ENCODE results near the gene ASB8. TPM values are rescaled to one million over a fixed set of nuclear protein-coding genes. Genes with fewer than 3 reads are reported as not detected.

Gene ASB8
- total RNA-seq, 1 donor from 2014 or later: 24.8 TPM

- Mint-ChIP-seq H3K27ac (no peak overlapping the region), H3K36me3 (no peaks in the 10 kb centered on the region), H3K27me3 (ENCODE audit: low read depth) (peaks cover 48% of the 10 kb centered on the region), H3K9me3 (no peaks in the 10 kb centered on the region), H3K4me3 (no peak overlapping the region), H3K4me1 (peaks cover 49% of the 10 kb centered on the region)
- DNase-seq (ENCODE audit: low spot score in 2 of 2, unreplicated experiment in 2 of 2): no peak
- TF ChIP-seq, protein P1, sequence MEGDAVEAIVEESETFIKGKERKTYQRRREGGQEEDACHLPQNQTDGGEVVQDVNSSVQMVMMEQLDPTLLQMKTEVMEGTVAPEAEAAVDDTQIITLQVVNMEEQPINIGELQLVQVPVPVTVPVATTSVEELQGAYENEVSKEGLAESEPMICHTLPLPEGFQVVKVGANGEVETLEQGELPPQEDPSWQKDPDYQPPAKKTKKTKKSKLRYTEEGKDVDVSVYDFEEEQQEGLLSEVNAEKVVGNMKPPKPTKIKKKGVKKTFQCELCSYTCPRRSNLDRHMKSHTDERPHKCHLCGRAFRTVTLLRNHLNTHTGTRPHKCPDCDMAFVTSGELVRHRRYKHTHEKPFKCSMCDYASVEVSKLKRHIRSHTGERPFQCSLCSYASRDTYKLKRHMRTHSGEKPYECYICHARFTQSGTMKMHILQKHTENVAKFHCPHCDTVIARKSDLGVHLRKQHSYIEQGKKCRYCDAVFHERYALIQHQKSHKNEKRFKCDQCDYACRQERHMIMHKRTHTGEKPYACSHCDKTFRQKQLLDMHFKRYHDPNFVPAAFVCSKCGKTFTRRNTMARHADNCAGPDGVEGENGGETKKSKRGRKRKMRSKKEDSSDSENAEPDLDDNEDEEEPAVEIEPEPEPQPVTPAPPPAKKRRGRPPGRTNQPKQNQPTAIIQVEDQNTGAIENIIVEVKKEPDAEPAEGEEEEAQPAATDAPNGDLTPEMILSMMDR (IDR thresholded peaks at IDR 0.05; ENCODE audit: unreplicated experiment): no peak
Measured at GRCh38 chr12:48187916-48188695, 30.8 kb upstream of the ASB8 start.

DNA sequence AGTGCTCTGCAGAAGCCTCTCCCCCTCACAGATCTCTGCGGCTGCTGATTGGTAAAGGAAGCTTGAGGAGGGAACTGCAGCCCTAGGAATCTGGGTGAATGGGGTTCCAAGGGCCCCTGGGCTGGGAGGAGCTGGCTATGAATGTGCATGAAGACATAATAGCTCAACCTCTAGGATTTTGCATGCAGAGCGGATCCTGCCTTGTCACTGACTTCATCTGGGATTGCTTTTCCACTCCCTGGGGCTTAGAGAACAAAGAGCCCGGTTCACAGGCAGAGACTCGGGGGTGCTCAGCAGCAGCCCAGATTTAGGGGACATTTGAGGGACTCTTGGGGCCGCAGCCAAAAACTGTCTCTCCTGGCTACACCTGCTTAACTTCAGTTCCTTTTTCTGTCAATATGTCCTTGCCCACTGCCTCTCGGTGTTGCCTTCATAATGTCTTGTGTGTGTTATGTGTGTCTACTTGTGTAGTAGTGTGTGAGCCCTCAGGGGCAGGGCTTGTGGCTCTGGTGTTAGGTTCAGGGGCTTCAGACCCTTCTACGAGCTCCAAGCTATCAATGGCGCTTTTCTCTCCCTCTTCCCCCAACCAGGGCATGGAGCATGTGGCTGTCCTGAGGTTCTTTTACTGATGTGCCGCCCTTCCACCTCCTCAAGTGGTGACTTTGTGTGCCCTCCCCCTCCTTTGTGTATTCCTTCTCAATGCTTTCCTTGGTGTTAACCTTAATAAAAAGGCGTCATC lies 28.0 kb upstream of the ASB8 start:
- Mint-ChIP-seq H3K36me3 (no peaks in the 10 kb centered on the region), H3K27me3 (ENCODE audit: low read depth) (peaks cover 75% of the 10 kb centered on the region), H3K4me1 (peaks cover 45% of the 10 kb centered on the region), H3K27ac (no peak overlapping the region), H3K4me3 (peak overlapping the region; percentile 65), H3K9me3 (no peaks in the 10 kb centered on the region)
- DNase-seq (ENCODE audit: low spot score in 2 of 2, unreplicated experiment in 2 of 2): no peak
- TF ChIP-seq, protein P1 (IDR thresholded peaks at IDR 0.05; ENCODE audit: unreplicated experiment): no peak

GRCh38 chr12:48184549-48184922 lies 27.2 kb upstream of the ASB8 start:
- no peak for DNase-seq (ENCODE audit: low spot score in 2 of 2, unreplicated experiment in 2 of 2)
- no peaks in the 10 kb centered on the region for H3K36me3 Mint-ChIP-seq
- peaks cover 38% of the 10 kb centered on the region for H3K4me1 Mint-ChIP-seq
- TF ChIP-seq, protein P1 (IDR thresholded peaks at IDR 0.05; ENCODE audit: unreplicated experiment): no peak
- H3K27ac Mint-ChIP-seq: peak overlapping the region; percentile 16
- no peaks in the 10 kb centered on the region for H3K9me3 Mint-ChIP-seq
- H3K4me3 Mint-ChIP-seq: peak overlapping the region; percentile 65
- peaks cover 83% of the 10 kb centered on the region for H3K27me3 Mint-ChIP-seq (ENCODE audit: low read depth)

- Mint-ChIP-seq H3K27me3 (ENCODE audit: low read depth) (peaks cover 85% of the 10 kb centered on the region), H3K4me3 (peak overlapping the region; percentile 65), H3K27ac (no peak overlapping the region), H3K9me3 (no peaks in the 10 kb centered on the region), H3K36me3 (no peaks in the 10 kb centered on the region), H3K4me1 (peaks cover 35% of the 10 kb centered on the region)
- TF ChIP-seq, protein P1 (IDR thresholded peaks at IDR 0.05; ENCODE audit: unreplicated experiment): no peak
- no peak for DNase-seq (ENCODE audit: low spot score in 2 of 2, unreplicated experiment in 2 of 2)
Measured at GRCh38 chr12:48183876-48184548, 26.7 kb upstream of the ASB8 start.

DNA sequence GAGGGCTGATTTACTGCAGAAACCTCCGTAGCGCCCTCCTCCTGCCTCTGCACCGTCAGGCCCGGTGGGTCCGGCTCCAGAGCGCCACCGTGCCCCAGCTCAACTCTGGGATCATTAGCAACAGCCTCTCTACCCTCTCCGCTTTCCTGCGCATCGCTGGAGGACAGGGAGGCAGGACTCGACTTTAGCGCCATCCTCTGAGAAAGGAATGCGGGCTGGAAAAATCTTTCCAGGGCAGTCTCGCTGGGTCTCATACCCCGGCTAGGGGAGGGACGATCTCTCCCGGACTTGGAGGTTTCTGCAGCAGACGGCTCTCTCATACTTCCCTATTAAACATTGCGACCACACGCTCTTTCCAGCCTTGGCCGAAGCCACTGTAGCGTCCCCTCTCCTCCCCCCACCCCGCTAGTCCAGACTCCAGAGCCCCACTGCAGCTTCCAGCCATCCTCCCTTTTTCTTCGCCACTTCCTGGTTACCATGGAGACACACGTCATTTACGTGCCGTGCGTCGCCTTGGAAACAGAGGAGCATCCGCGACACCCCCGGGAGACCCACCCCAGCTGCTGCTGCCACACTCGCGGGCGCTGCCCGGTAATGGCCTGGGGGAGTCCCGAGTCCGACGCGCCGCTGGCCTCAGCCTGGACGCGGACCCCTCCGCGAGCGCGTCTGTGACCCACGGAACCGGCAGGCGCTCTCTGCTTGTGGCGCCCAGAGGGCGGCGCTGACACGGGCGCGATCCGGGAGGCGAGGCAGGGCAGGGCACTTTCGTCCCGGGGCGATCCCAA lies 26.0 kb upstream of the ASB8 start, which contains the start of gene CCDC184:
CCDC184 (plus strand) TSS at position 554 of the 785 bp plus-strand sequence. CDS start 479 bp downstream, outside the sequence.
- H3K4me3 Mint-ChIP-seq: peak within 1 kb of the TSS; percentile 83
- no peak within 1 kb of the TSS for H3K27ac Mint-ChIP-seq
- DNase-seq (ENCODE audit: low spot score in 2 of 2, unreplicated experiment in 2 of 2): peak; percentile 24 to 49
- peaks cover 86% of the 10 kb centered on the region for H3K27me3 Mint-ChIP-seq (ENCODE audit: low read depth)
- H3K4me1 Mint-ChIP-seq: peaks cover 37% of the 10 kb centered on the region
- H3K36me3 Mint-ChIP-seq: no peaks in the 10 kb centered on the region
- H3K9me3 Mint-ChIP-seq: no peaks in the 10 kb centered on the region
- TF ChIP-seq, protein P1 (IDR thresholded peaks at IDR 0.05; ENCODE audit: unreplicated experiment): no peak

Measured in mesothelial cell of epicardium (in vitro differentiated cells).